Measurements from ENCODE around the gene SLC6A2.
"Not testable (repeated sequence)": the region's sequence is repeated elsewhere in the genome, so short reads cannot be mapped to it uniquely, and the experiment has no call there.

The SLC6A2 gene

GRCh38 chr16:55655897-55656681, at the start of gene SLC6A2:
SLC6A2 (plus strand) TSS chr16:55655988; CDS start chr16:55656695, 707 bp downstream.
- DNase-seq = no peak

- DNase-seq = no peak
Measured at GRCh38 chr16:55613613-55614335, 42.0 kb upstream of the SLC6A2 start.

- no peak for DNase-seq
Measured at GRCh38 chr16:55615071-55615470, 40.7 kb upstream of the SLC6A2 start.

- not testable (repeated sequence) for DNase-seq
Measured at GRCh38 chr16:55615670-55616069, 40.1 kb upstream of the SLC6A2 start.

- no peak for DNase-seq
Measured at GRCh38 chr16:55621771-55622170, 34.0 kb upstream of the SLC6A2 start.

GRCh38 chr16:55622272-55622671, 33.5 kb upstream of the SLC6A2 start:
- no peak for DNase-seq

- DNase-seq = no peak
Measured at GRCh38 chr16:55622930-55623561, 32.7 kb upstream of the SLC6A2 start.

- no peak for DNase-seq
Measured at GRCh38 chr16:55623640-55624039, 32.1 kb upstream of the SLC6A2 start.

GRCh38 chr16:55624696-55625095, 31.1 kb upstream of the SLC6A2 start:
- no peak for DNase-seq

- DNase-seq = no peak
Measured at GRCh38 chr16:55625843-55626242, 29.9 kb upstream of the SLC6A2 start.

GRCh38 chr16:55628306-55628968, 27.4 kb upstream of the SLC6A2 start:
- no peak for DNase-seq

- DNase-seq = no peak
Measured at GRCh38 chr16:55630774-55631173, 25.0 kb upstream of the SLC6A2 start.

- DNase-seq = no peak
Measured at GRCh38 chr16:55632259-55632658, 23.5 kb upstream of the SLC6A2 start.

GRCh38 chr16:55634193-55634592, 21.6 kb upstream of the SLC6A2 start:
- no peak for DNase-seq

GRCh38 chr16:55638256-55638655, 17.5 kb upstream of the SLC6A2 start:
- DNase-seq = no peak

- no peak for DNase-seq
Measured at GRCh38 chr16:55640701-55641327, 15.0 kb upstream of the SLC6A2 start.

GRCh38 chr16:55641430-55642056, 14.2 kb upstream of the SLC6A2 start:
- DNase-seq = no peak

- no peak for DNase-seq
Measured at GRCh38 chr16:55642611-55643010, 13.2 kb upstream of the SLC6A2 start.

- DNase-seq = no peak
Measured at GRCh38 chr16:55643161-55643970, 12.4 kb upstream of the SLC6A2 start.

- DNase-seq = no peak
Measured at GRCh38 chr16:55645986-55646385, 9.8 kb upstream of the SLC6A2 start.

- DNase-seq = no peak
Measured at GRCh38 chr16:55647343-55647742, 8.4 kb upstream of the SLC6A2 start.
